Mammary epithelial cell (primary cell): ENCODE measurements around the gene ABCC3.

Experiments used
- CTCF ChIP-seq, 2 donors: IDR thresholded peaks in 1 of 2; conservative IDR thresholded peaks in 1 of 2; 2 replicates each; pipeline ENCODE4 v1.5.1; 2011 to 2012; ENCODE audit warnings: inconsistent platforms in 2 of 2, low read length in 2 of 2, mild to moderate bottlenecking in 2 of 2, control low read depth in 1 of 2, low read depth in 1 of 2; ENCODE audit not compliant: insufficient read depth in 1 of 2; ENCODE audit errors: extremely low read depth in 1 of 2
- EZH2 ChIP-seq: IDR thresholded peaks from 2 replicates; pipeline ENCODE4 v1.6.1; 2012; ENCODE audit warnings: low read length, inconsistent platforms, borderline replicate concordance

- TF ChIP-seq CTCF (conservative IDR thresholded peaks at IDR 0.05 in 1 of 2, IDR thresholded peaks at IDR 0.05 in 1 of 2; ENCODE audit: extremely low read depth in 1 of 2, insufficient read depth in 1 of 2, low read depth in 1 of 2, low read length in 2 of 2) (no peak), EZH2 (no peak)
Observed at GRCh38 chr17:50660042-50660886, 25.6 kb downstream of the ABCC3 start.
